CD4-positive, alpha-beta T cell treated with Interleukin-4 for 4 hours (primary cell): ENCODE measurements around the gene ALOX15B.
"Not testable (repeated sequence)": the region's sequence is repeated elsewhere in the genome, so short reads cannot be mapped to it uniquely, and the experiment has no call there.

Experiments
- DNase-seq: peaks from one replicate; pipeline ENCODE4 v3.0.0-alpha.2; 2020

The ALOX15B gene

GRCh38 chr17:8044819-8045810, 6.3 kb downstream of the ALOX15B start:
- DNase-seq, result no peak

DNA sequence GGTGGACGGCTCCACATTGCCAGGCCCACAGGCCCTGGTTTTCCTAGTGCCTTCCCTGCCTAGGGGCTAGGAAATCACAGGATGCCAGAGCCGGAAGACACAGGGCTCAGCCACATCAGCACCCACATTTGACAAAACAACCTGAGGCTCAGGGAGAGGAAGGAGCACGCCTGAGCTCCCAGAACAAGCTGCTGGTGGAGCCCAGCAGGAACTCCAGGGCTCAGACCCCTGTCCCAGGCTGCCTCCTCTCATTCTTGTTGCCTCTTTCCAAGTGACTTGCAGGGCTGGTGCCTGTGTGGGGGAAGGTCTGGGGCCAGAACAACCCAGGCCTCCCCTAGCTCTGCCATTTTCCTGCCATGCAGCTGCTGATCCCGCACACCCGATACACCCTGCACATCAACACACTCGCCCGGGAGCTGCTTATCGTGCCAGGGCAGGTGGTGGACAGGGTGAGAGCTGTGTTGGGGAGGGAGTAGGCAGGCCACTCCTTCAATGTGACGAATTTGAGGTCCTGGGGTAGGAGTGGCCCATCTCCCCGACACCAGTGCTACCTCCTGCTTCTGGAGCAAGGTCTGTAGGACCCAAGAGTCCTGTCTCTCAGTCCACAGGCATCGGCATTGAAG, 7.6 kb downstream of the ALOX15B start:
- no peak for DNase-seq

DNA sequence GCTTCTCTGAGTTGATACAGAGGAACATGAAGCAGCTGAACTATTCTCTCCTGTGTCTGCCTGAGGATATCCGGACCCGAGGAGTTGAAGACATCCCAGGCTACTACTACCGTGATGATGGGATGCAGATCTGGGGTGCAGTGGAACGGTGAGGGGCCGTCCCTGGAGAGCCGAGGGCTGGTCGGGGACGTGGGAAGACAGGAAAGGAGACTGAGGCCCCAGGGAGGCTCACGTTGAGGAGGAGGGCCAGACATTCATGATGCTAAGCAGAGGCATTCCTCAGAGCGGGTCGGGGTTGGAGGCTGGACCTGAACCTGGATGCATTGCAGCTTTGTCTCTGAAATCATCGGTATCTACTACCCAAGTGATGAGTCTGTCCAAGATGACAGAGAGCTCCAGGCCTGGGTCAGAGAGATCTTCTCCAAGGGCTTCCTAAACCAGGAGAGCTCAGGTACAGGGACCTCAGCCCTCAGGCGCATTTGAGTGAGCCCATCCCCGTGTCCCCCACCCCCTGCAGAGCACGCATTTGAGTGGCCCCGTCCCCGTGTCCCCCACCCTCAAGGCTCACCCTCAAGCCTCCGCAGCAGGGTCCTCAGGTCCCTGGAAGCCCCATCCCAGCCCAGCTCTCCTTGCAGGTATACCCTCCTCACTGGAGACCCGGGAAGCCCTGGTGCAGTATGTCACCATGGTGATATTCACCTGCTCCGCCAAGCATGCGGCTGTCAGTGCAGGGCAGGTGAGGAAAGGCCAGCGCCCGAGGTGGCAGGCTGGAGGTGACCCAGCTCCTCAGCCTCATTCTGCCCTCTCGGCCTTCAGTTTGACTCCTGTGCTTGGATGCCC, 8.3 kb downstream of the ALOX15B start:
- no peak for DNase-seq

GRCh38 chr17:8047769-8048110, 8.9 kb downstream of the ALOX15B start:
- no peak for DNase-seq

DNA sequence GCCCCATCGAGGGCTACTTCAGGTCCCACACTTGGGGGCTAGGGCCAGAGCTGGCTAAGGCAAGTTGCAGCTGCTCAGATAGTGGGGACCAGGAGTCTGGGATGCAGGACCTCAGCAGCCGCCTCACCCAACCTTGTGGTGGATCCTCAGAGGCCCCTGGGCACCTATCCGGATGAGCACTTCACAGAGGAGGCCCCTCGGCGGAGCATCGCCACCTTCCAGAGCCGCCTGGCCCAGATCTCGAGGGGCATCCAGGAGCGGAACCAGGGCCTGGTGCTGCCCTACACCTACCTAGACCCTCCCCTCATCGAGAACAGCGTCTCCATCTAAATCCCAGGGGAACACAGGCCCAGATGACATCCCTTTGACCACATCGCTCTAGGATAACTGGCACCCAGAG, 9.4 kb downstream of the ALOX15B start:
- DNase-seq, result no peak

DNA sequence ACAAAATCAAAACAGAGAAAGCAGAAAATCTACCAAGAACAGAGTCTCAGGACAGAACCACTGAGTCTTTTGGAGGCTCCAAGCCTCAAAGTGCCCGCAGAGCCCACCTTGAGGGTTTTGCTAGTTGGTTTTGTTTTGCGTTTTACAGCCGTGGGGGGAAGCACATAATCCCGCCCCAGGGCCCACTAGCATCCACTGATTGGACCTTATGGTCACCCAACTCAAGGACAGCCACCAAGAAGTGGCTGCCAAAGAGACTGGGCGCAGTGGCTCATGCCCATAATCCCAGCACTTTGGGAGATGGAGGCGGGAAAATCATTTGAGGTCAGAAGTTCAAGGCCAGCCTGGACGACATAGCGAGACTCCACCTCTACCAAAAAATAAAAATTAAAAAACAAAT, 9.9 kb downstream of the ALOX15B start:
- DNase-seq, result no peak

- DNase-seq, result no peak
These were observed 13.0 kb downstream of the ALOX15B start for GRCh38 chr17:8051831-8052230.

- DNase-seq, result no peak
These were observed 13.7 kb downstream of the ALOX15B start for GRCh38 chr17:8052256-8053252.

GRCh38 chr17:8053600-8053999, 14.7 kb downstream of the ALOX15B start:
- no peak for DNase-seq

GRCh38 chr17:8055851-8056231, 17.0 kb downstream of the ALOX15B start:
- no peak for DNase-seq

DNA sequence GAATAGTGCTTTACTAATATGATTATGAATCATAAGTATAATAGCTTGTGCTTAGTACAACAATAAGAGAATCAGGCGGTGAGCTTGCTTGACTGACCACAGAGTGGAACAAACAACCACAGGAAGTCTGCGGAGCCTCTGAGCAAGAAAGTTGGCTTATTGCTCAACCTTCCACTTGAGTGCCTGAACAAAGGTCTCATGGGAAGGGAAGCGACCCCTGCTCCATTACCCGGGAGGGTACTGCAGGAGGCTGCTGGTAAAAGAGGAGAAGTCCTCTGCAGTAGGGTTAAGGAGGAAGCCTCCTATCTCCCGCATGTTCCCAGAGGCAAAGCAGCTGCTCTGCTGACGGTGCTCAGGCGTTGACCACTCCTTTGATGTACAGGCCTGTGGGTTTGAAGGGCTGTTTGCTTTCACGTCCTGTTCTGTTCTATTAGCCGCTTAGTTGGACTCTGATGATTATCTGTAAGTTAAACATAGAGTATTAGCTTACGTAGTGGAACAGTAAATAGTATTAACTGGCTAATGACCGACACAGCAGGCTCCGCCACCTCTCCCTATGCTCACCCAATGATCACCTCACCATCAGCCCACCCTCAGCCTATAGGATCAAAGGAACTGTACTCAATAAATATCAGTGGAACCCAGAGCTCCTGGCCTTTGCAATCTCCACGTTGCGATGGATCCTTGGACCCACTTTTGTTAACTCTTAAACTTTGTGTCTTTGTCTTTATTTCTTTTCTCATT, 17.5 kb downstream of the ALOX15B start:
- DNase-seq, result peak; percentile 34

DNA sequence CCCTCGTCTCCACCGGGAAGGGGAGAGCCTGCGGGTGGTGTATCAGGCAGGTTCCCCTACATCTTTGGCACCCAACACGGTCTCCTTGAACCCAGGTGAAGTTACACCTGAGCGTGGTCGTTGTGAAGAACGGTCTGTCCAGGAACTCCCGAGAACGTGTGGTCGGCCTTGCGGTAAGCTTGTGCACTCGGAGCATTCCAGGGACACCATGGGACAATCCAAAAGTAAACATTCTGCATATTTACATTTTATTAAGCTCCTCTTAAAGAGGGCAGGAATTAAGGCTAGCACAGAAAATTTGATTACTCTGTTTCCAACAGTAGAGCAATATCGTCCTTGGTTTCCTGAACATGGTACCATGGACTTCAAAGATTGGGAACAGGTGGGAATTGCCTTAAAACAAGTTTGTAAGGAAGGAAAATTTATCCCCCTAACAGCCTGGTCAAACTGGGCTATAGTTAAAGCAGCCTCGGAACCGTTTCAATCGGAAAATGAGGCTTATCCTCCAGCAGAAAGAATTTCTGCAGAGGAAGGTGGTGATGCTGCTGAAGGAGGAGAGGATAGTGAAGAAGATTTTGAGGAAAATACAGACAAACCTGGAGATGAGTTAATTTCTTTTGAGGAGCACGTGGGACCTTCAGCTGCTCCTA, 18.2 kb downstream of the ALOX15B start:
- DNase-seq, result no peak

GRCh38 chr17:8057691-8058114, 18.8 kb downstream of the ALOX15B start:
- peak; percentile 75 for DNase-seq

GRCh38 chr17:8059131-8059530, 20.3 kb downstream of the ALOX15B start:
- no peak for DNase-seq

DNA sequence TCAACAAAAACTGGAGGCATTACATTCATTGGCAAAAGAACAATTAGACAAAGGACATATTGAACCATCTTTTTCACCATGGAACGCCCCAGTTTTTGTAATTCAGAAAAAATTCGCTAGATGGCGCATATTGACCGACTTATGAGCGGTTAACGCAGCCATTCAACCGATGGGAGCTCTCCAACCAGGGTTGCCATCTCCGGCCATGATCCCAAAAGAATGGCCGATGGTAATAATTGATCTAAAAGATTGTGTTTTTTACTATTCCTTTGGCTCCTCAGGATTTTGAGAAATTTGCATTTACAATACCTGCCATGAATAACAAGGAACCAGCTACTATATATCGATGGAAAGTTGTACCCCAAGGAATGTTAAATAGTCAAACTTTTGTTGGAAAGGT, 21.4 kb downstream of the ALOX15B start:
- peak; percentile 81 for DNase-seq

DNA sequence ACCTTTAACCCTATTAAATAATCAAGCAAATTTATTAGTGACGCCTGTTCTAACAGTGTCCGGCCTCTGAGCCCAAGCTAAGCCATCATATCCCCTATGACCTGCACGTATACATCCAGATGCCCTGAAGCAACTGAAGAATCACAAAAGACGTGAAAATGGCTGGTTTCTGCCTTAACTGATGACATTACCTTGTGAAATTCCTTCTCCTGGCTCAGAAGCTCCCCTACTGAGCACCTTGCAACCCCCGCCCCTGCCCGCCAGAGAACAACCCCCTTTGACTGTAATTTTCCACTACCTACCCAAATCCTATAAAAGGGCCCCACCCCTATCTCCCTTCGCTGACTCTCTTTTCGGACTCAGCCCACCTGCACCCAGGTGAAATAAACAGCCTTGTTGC, 23.0 kb downstream of the ALOX15B start:
- DNase-seq, result not testable (repeated sequence)

DNA sequence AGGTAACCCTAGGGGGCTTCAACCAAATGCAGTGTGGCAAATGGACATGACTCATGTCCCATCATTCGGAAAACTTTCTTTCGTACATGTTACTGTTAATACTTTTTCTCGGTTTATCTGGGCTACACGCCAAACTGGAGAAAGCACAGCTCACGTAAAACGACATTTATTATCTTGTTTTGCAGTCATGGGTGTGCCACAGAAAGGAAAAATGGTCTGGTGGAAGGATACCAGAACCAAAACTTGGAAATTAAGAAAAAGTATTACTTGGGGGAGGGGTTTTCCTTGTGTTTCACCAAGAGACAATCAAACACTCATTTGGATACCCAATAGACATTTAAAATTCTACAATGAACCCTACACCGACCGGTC, 23.6 kb downstream of the ALOX15B start:
- no peak for DNase-seq

DNA sequence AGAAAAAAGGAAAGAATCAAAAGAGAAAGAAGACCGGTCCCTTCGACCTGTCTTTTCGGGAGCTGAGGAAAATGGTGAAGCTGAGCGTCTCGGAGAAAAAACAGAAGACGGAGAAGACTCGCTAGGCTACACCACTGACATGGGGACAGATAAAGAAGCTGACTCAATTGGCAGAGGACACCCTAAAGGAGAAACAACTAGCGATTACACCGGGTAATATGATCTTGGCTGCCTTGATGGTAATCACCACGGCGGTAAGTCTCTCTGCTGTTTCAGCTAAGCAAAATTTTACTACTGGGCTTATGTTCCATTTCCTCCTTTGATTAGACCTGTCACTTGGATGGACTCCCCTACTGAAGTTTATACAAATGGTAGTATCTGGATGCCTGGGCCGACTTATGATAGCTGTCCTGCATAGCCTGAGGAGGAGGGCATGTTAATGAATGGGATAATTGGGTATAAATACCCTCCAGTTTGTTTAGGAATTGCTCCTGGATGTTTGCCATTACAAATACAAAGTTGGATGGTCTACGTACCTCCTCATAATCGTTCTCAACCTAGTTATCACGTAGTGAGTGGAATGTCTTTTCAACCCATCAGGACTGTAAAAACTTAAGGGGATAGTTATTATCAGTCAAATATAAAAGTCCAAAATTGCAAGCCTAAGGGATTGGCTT, 24.1 kb downstream of the ALOX15B start:
- DNase-seq, result no peak

- no peak for DNase-seq
These were observed 25.1 kb downstream of the ALOX15B start for GRCh38 chr17:8063761-8064534.
